HFFc6 (cell line): ENCODE measurements around the gene PGD. TPM values are rescaled to one million over a fixed set of nuclear protein-coding genes. Genes with fewer than 3 reads are reported as not detected.
A peak's percentile ranks its signal among the peaks of the same experiment; 100 is the strongest.
"Not testable (repeated sequence)": the region's sequence is repeated elsewhere in the genome, so short reads cannot be mapped to it uniquely, and the experiment has no call there.

Experiments
- DNase-seq: peaks from one replicate; pipeline ENCODE4 v3.0.0-alpha.2; 2018
- H3K27ac Mint-ChIP-seq: 2 replicates; pipeline ENCODE4 v1.8.0; 2020; ENCODE audit warnings: mild to moderate bottlenecking, mixed read lengths
- H3K27me3 Mint-ChIP-seq: 2 replicates; pipeline ENCODE4 v1.8.0; 2021; ENCODE audit warnings: mild to moderate bottlenecking, moderate library complexity, mixed read lengths; ENCODE audit not compliant: insufficient read depth
- H3K36me3 Mint-ChIP-seq: 2 replicates; pipeline ENCODE4 v1.8.0; 2021; ENCODE audit warnings: low read depth, mixed read lengths
- H3K4me1 Mint-ChIP-seq: 2 replicates; pipeline ENCODE4 v1.8.0; 2020; ENCODE audit warnings: low read depth, mixed read lengths
- H3K4me3 Mint-ChIP-seq: 2 replicates; pipeline ENCODE4 v1.8.0; 2020; ENCODE audit warnings: mild to moderate bottlenecking, moderate library complexity, mixed read lengths
- H3K9me3 Mint-ChIP-seq: 2 replicates; pipeline ENCODE4 v1.8.0; 2020; ENCODE audit warnings: mild to moderate bottlenecking, mixed read lengths
- CTCF ChIP-seq: fragments of 200-600 bp; sonication (generic); IDR thresholded peaks from 2 replicates; pipeline ENCODE4 v1.5.0; 2021; ENCODE audit warnings: antibody characterized with exemption, mild to moderate bottlenecking
- total RNA-seq, 6 experiments: library from RNA; stranded (reverse); fragmentation: NEBNext Ultra II Directional; extraction: Animal tissue kit (Norgen Biotek cat#: 25700); gene quantifications; 2 replicates in 1 of 6; 3 replicates in 5 of 6; pipeline ENCODE4 v1.2.3, GENCODE V29; 2021

Gene PGD
- total RNA-seq, 6 experiments from 2014 or later, result 131 to 235 (median 220) TPM

- H3K4me1 Mint-ChIP-seq, result peaks cover 9% of the 10 kb centered on the region
- H3K27me3 Mint-ChIP-seq, result no peaks in the 10 kb centered on the region; the same call in 1 of the 2 replicates
- no peak overlapping the region; the same call in 1 of the 2 replicates for H3K4me3 Mint-ChIP-seq
- peak overlapping the region; percentile 90 for H3K27ac Mint-ChIP-seq
- no peak for TF ChIP-seq CTCF
- no peaks in the 10 kb centered on the region for H3K9me3 Mint-ChIP-seq
- peaks cover 78% of the 10 kb centered on the region for H3K36me3 Mint-ChIP-seq
- peak; percentile 48 for DNase-seq
Measured at GRCh38 chr1:10415211-10415930, 16.5 kb downstream of the PGD start.

DNA sequence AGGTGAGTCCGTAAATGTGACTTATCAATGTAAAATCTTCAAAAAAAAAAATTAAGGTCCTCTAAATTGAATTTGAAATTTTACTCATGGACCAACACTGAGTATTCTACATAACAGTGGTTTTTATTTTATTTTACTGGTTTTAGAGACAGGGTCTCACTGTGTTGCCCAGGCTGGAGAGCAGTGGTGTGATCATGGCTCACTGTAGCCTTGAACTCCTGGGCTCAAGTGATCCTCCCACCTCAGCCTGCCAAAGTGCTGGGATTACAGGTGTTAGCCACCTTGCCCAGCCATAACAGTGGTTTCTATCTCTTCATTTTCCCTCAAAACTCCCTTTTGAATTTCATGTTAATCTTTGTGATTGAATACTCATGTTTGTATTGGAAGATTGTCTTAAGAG lies 17.1 kb downstream of the PGD start:
- Mint-ChIP-seq H3K36me3 (peaks cover 79% of the 10 kb centered on the region), H3K27ac (peak overlapping the region; percentile 73)
- not testable (repeated sequence) for H3K4me1 Mint-ChIP-seq, H3K27me3 Mint-ChIP-seq, DNase-seq, H3K4me3 Mint-ChIP-seq, H3K9me3 Mint-ChIP-seq

DNA sequence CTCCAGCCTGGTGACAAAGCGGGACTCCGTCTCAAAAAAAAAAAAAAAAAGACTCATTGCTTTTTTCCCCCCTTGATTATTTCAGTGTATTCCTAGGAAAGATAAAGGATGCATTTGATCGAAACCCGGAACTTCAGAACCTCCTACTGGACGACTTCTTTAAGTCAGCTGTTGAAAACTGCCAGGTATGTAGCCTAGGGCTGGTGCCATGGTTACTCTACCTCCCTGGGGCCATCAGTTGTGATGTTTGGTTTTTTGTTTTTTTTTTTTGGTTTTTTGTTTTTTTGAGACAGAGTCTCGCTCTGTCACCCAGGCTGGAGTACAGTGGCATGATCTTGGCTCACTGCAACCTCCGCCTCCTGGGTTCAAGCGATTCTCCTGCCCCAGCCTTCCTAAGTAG lies 19.9 kb downstream of the PGD start:
- not testable (repeated sequence) for DNase-seq, H3K27me3 Mint-ChIP-seq, H3K4me3 Mint-ChIP-seq, H3K27ac Mint-ChIP-seq, H3K9me3 Mint-ChIP-seq
- H3K36me3 Mint-ChIP-seq, result peaks cover 60% of the 10 kb centered on the region
- H3K4me1 Mint-ChIP-seq, result peaks cover 12% of the 10 kb centered on the region

GRCh38 chr1:10419351-10419750 lies 20.5 kb downstream of the PGD start:
- H3K36me3 Mint-ChIP-seq, result peaks cover 55% of the 10 kb centered on the region
- H3K4me1 Mint-ChIP-seq, result peaks cover 18% of the 10 kb centered on the region
- no peak overlapping the region for H3K4me3 Mint-ChIP-seq
- TF ChIP-seq CTCF, result no peak
- 0 out of 2 replicates have a peak overlapping the region, but pooled peaks have one; percentile 31 for H3K27ac Mint-ChIP-seq
- H3K9me3 Mint-ChIP-seq, result no peaks in the 10 kb centered on the region
- H3K27me3 Mint-ChIP-seq, result no peaks in the 10 kb centered on the region; the same call in 1 of the 2 replicates
- no peak for DNase-seq

DNA sequence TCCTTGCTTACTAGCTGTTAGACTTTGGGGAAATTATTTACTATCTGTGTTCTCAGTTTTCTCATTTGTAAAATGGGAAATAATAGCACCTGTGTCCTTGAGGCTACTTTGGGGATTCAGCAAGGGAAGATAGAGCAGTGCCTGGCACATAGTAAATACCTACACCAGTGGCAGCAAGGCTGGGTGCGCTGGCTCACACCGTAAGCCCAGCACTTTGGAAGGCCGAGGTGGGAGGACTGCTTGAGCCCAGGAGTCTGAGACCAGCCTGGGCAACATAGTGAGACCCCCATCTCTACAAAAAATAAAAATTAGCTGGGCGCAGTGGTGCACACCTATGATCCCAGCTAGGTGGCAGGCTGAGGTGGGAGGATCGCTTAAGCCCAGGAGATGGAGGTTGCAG lies 22.8 kb downstream of the PGD start:
- H3K4me3 Mint-ChIP-seq, result no peak overlapping the region
- peaks cover 42% of the 10 kb centered on the region for H3K36me3 Mint-ChIP-seq
- no peak for TF ChIP-seq CTCF
- H3K9me3 Mint-ChIP-seq, result no peaks in the 10 kb centered on the region
- peaks cover 18% of the 10 kb centered on the region for H3K4me1 Mint-ChIP-seq
- no peak for DNase-seq
- H3K27ac Mint-ChIP-seq, result no peak overlapping the region
- H3K27me3 Mint-ChIP-seq, result no peaks in the 10 kb centered on the region; the same call in 1 of the 2 replicates

DNA sequence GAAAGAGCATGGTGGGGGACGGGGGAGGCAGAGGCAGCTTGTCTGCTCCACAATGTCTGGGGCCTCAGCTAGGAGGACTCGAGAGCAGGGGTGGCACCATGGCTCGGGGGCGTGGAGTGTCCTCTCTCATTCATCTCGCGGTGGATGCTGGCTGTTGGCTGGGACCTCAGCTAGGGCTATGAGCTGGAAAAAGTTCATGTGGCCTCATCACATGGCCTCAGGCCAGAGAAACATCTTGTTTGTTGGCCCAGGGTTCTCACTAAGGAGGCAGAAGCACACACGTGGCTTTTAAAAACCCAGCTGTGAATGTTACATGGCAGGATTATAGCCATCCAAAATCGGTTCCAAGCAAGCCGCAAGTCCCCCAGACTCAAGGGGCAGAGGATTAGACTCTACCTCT lies 25.2 kb downstream of the PGD start:
- Mint-ChIP-seq H3K4me3 (no peak overlapping the region), H3K27me3 (peaks cover 2% of the 10 kb centered on the region), H3K36me3 (peaks cover 28% of the 10 kb centered on the region), H3K4me1 (peaks cover 18% of the 10 kb centered on the region), H3K27ac (peak overlapping the region; percentile 73), H3K9me3 (no peaks in the 10 kb centered on the region)
- peak; percentile 75 for DNase-seq
- TF ChIP-seq CTCF, result peak; percentile 27; the same call in 1 of the 2 replicates
